WTC11 (cell line): ENCODE measurements around the gene B4GALNT2. TPM values are rescaled to one million over a fixed set of nuclear protein-coding genes. Genes with fewer than 3 reads are reported as not detected.

ENCODE experiments used
- ATAC-seq: fragments of 200-7000 bp; cut with Tn5 transposase; 2 replicates; pipeline ENCODE4 v1.10.0; 2021; ENCODE audit warnings: mild to moderate bottlenecking, moderate library complexity
- CTCF ChIA-PET: fragments of 300-600 bp; sonication (Branson Sonifier 250); formaldehyde crosslinking; loops from one replicate; lab custom pipeline; 2021; ENCODE audit warnings: antibody characterized with exemption; lab: Charles Lee
- POLR2A ChIA-PET: fragments of 350-600 bp; sonication (Branson Sonifier 250); formaldehyde crosslinking; loops from one replicate; lab custom pipeline; 2021; ENCODE audit warnings: antibody characterized with exemption; lab: Charles Lee
- DNase-seq: peaks from one replicate; pipeline ENCODE4 v3.0.0; 2021; ENCODE audit warnings: low spot score
- H3K27ac Mint-ChIP-seq: 2 replicates; pipeline ENCODE4 v1.8.0; 2021; ENCODE audit warnings: mixed read lengths
- H3K27me3 Mint-ChIP-seq: 2 replicates; pipeline ENCODE4 v1.8.0; 2021; ENCODE audit warnings: low read depth, mild to moderate bottlenecking, moderate library complexity, mixed read lengths
- H3K36me3 Mint-ChIP-seq: 2 replicates; pipeline ENCODE4 v1.8.0; 2021; ENCODE audit warnings: mixed read lengths
- H3K4me1 Mint-ChIP-seq: 2 replicates; pipeline ENCODE4 v1.8.0; 2022; ENCODE audit warnings: mixed read lengths
- H3K4me3 Mint-ChIP-seq: 2 replicates; pipeline ENCODE4 v1.8.0; 2021; ENCODE audit warnings: mild to moderate bottlenecking, moderate library complexity, mixed read lengths
- H3K9me3 Mint-ChIP-seq: 2 replicates; pipeline ENCODE4 v1.8.0; 2021; ENCODE audit warnings: mixed read lengths
- ATF3 ChIP-seq: sonication (generic); formaldehyde crosslinking; conservative IDR thresholded peaks from 2 replicates; pipeline ENCODE4 v1.8.1; 2022; ENCODE audit warnings: mild to moderate bottlenecking, missing genetic modification reagents
- CTCF ChIP-seq: fragments of 200-600 bp; IDR thresholded peaks from 2 replicates; pipeline ENCODE4 v1.8.0; 2022; ENCODE audit warnings: antibody characterized with exemption
- E2F5 ChIP-seq: sonication (generic); formaldehyde crosslinking; IDR thresholded peaks from 2 replicates; pipeline ENCODE4 v1.8.1; 2022; ENCODE audit warnings: mild to moderate bottlenecking, moderate library complexity, missing genetic modification reagents
- ELF4 ChIP-seq: sonication (generic); formaldehyde crosslinking; IDR thresholded peaks from 2 replicates; pipeline ENCODE4 v1.8.1; 2022; ENCODE audit warnings: low read depth, mild to moderate bottlenecking, moderate library complexity, missing genetic modification reagents
- EMX1 ChIP-seq: fragments of 250-450 bp; sonication (Bioruptor Pico); IDR thresholded peaks from 2 replicates; pipeline ENCODE4 v1.8.0; 2021; ENCODE audit warnings: mild to moderate bottlenecking
- ERG ChIP-seq: fragments of 250-450 bp; sonication (Bioruptor Pico); IDR thresholded peaks from 2 replicates; pipeline ENCODE4 v1.8.0; 2021; ENCODE audit warnings: mild to moderate bottlenecking
- ETV6 ChIP-seq: sonication (generic); formaldehyde crosslinking; IDR thresholded peaks from 2 replicates; pipeline ENCODE4 v1.8.1; 2022; ENCODE audit warnings: mild to moderate bottlenecking, missing genetic modification reagents
- GTF2I ChIP-seq: fragments of 250-450 bp; sonication (Bioruptor Pico); conservative IDR thresholded peaks from 2 replicates; pipeline ENCODE4 v1.4.0; 2021; ENCODE audit warnings: mild to moderate bottlenecking
- MAX ChIP-seq: sonication (generic); formaldehyde crosslinking; IDR thresholded peaks from 2 replicates; pipeline ENCODE4 v1.8.0; 2022; ENCODE audit warnings: mild to moderate bottlenecking, missing genetic modification reagents
- MYBL2 ChIP-seq: sonication (generic); formaldehyde crosslinking; IDR thresholded peaks from 2 replicates; pipeline ENCODE4 v1.8.1; 2023; ENCODE audit warnings: mild to moderate bottlenecking, moderate library complexity, missing genetic modification reagents
- NR2C2 ChIP-seq: sonication (generic); formaldehyde crosslinking; IDR thresholded peaks from 2 replicates; pipeline ENCODE4 v1.8.0; 2022; ENCODE audit warnings: mild to moderate bottlenecking, missing genetic modification reagents
- NR3C1 ChIP-seq: sonication (generic); formaldehyde crosslinking; conservative IDR thresholded peaks from 2 replicates; pipeline ENCODE4 v1.8.1; 2023; ENCODE audit warnings: low read depth, mild to moderate bottlenecking, missing genetic modification reagents
- PRDM15 ChIP-seq: sonication (generic); formaldehyde crosslinking; IDR thresholded peaks from 2 replicates; pipeline ENCODE4 v1.8.0; 2022; ENCODE audit warnings: missing genetic modification reagents
- RORB ChIP-seq: fragments of 250-450 bp; sonication (Bioruptor Pico); IDR thresholded peaks from 2 replicates; pipeline ENCODE4 v1.9.0; 2021; ENCODE audit warnings: mild to moderate bottlenecking
- SMAD4 ChIP-seq: sonication (generic); formaldehyde crosslinking; IDR thresholded peaks from 2 replicates; pipeline ENCODE4 v1.8.0; 2022; ENCODE audit warnings: mild to moderate bottlenecking, missing genetic modification reagents
- USF1 ChIP-seq: sonication (generic); formaldehyde crosslinking; IDR thresholded peaks from 2 replicates; pipeline ENCODE4 v1.8.0; 2022; ENCODE audit warnings: mild to moderate bottlenecking, missing genetic modification reagents
- ZNF138 ChIP-seq: sonication (generic); formaldehyde crosslinking; conservative IDR thresholded peaks from 2 replicates; pipeline ENCODE4 v1.8.1; 2022; ENCODE audit warnings: mild to moderate bottlenecking, moderate library complexity, missing genetic modification reagents
- ZNF512 ChIP-seq: sonication (generic); formaldehyde crosslinking; IDR thresholded peaks from 2 replicates; pipeline ENCODE4 v1.8.1; 2022; ENCODE audit warnings: missing genetic modification reagents, borderline replicate concordance
- total RNA-seq: library from RNA; stranded (reverse); gene quantifications from 3 replicates; pipeline ENCODE4 v1.2.3, GENCODE V29; 2021

The B4GALNT2 gene
- total RNA-seq, 1 experiment from 2014 or later = 0.04 TPM

GRCh38 chr17:49224997-49225337 lies 92.4 kb downstream of the B4GALNT2 start:
- no peak for TF ChIP-seq ELF4 (CRISPR knock-in tag)
- TF ChIP-seq SMAD4 = no peak
- no peak for TF ChIP-seq USF1 (CRISPR knock-in tag)
- no peak for TF ChIP-seq NR3C1
- TF ChIP-seq PRDM15 = no peak
- Mint-ChIP-seq H3K27ac (no peak overlapping the region), H3K36me3 (no peaks in the 10 kb centered on the region), H3K4me1 (peaks cover 28% of the 10 kb centered on the region), H3K9me3 (no peaks in the 10 kb centered on the region), H3K4me3 (peak overlapping the region; percentile 76), H3K27me3 (peaks cover 86% of the 10 kb centered on the region)
- POLR2A ChIA-PET = no interaction called here
- DNase-seq = no peak
- CTCF ChIA-PET = interaction anchor here (0.8 to 3.2 kb wide), 12 partner anchors 7 to 170 kb away, joined by 3 to 13 read pairs (median 4); no protein-coding TSS in a partner anchor
- no peak for ATAC-seq

GRCh38 chr17:49225554-49226236 lies 93.1 kb downstream of the B4GALNT2 start:
- POLR2A ChIA-PET = no interaction called here

More at GRCh38 chr17:49225554-49226236, 93.1 kb downstream of the B4GALNT2 start:
- Mint-ChIP-seq H3K4me1 (peaks cover 28% of the 10 kb centered on the region), H3K27me3 (peaks cover 92% of the 10 kb centered on the region), H3K36me3 (no peaks in the 10 kb centered on the region), H3K9me3 (no peaks in the 10 kb centered on the region), H3K4me3 (peak overlapping the region; percentile 6), H3K27ac (no peak overlapping the region)
- TF ChIP-seq NR2C2 (CRISPR knock-in tag) (no peak), SMAD4 (no peak), MAX (CRISPR knock-in tag) (no peak), ETV6 (CRISPR knock-in tag) (no peak), ATF3 (CRISPR knock-in tag) (no peak), EMX1 (no peak), CTCF (no peak), ZNF138 (CRISPR knock-in tag) (no peak), GTF2I (CRISPR knock-in tag) (no peak), E2F5 (CRISPR knock-in tag) (no peak), ERG (CRISPR knock-in tag) (no peak), ZNF512 (CRISPR knock-in tag) (no peak), RORB (CRISPR knock-in tag) (no peak), MYBL2 (no peak)
- no peak for DNase-seq
- CTCF ChIA-PET = interaction anchor here (0.8 to 5.1 kb wide), 12 partner anchors 11 to 71 kb away, joined by 3 to 30 read pairs (median 4); no protein-coding TSS in a partner anchor
- no peak for ATAC-seq
